GM19328 (cell line): ENCODE data around the gene ABCA3.

ENCODE experiments used
- ATAC-seq: cut with Tn5 transposase; IDR thresholded peaks from one replicate; pipeline ENCODE4 v1.9.1; 2021; ENCODE audit warnings: mild to moderate bottlenecking, moderate library complexity; ENCODE audit not compliant: unreplicated experiment

ABCA3 gene

GRCh38 chr16:2358811-2359210 lies 18.3 kb upstream of the ABCA3 start:
- ATAC-seq, result no peak

GRCh38 chr16:2357331-2357730 lies 16.8 kb upstream of the ABCA3 start:
- no peak for ATAC-seq

GRCh38 chr16:2350500-2350899 lies 10.0 kb upstream of the ABCA3 start:
- no peak for ATAC-seq

GRCh38 chr16:2343211-2343610 lies 2.7 kb upstream of the ABCA3 start:
- ATAC-seq, result no peak

- no peak for ATAC-seq
Observed at GRCh38 chr16:2341456-2342447, 1.2 kb upstream of the ABCA3 start.

- ATAC-seq, result peak; percentile 20
Observed at GRCh38 chr16:2339521-2340484, 725 bp downstream of the ABCA3 start.

- ATAC-seq, result no peak
Observed at GRCh38 chr16:2337431-2338296, 2.9 kb downstream of the ABCA3 start.

GRCh38 chr16:2335286-2335895 lies 5.1 kb downstream of the ABCA3 start:
- no peak for ATAC-seq

GRCh38 chr16:2333772-2334379 lies 6.7 kb downstream of the ABCA3 start:
- ATAC-seq, result no peak

- no peak for ATAC-seq
Observed at GRCh38 chr16:2333231-2333630, 7.3 kb downstream of the ABCA3 start.

- ATAC-seq, result no peak
Observed at GRCh38 chr16:2331931-2332267, 8.6 kb downstream of the ABCA3 start.

- no peak for ATAC-seq
Observed at GRCh38 chr16:2331199-2331930, 9.2 kb downstream of the ABCA3 start.

- no peak for ATAC-seq
Observed at GRCh38 chr16:2329532-2329931, 11.0 kb downstream of the ABCA3 start.

GRCh38 chr16:2328428-2328827 lies 12.1 kb downstream of the ABCA3 start:
- no peak for ATAC-seq

GRCh38 chr16:2326191-2326590 lies 14.3 kb downstream of the ABCA3 start:
- no peak for ATAC-seq

- no peak for ATAC-seq
Observed at GRCh38 chr16:2325791-2326190, 14.7 kb downstream of the ABCA3 start.

- no peak for ATAC-seq
Observed at GRCh38 chr16:2325181-2325580, 15.3 kb downstream of the ABCA3 start.

- no peak for ATAC-seq
Observed at GRCh38 chr16:2324296-2324859, 16.1 kb downstream of the ABCA3 start.

- ATAC-seq, result no peak
Observed at GRCh38 chr16:2323701-2324100, 16.8 kb downstream of the ABCA3 start.
